ENCODE measurements around the gene PITPNC1.

GRCh38 chr17:67365738-67366192 is 11.3 kb upstream of the PITPNC1 start:
- no peak for TF ChIP-seq EP300 (IDR thresholded peaks at IDR 0.05)
- TF ChIP-seq CTCF (IDR thresholded peaks at IDR 0.05), result no peak

All from tibial nerve (tissue), 4 donors.